NCI-H2107 treated with DMSO at 0.1 percent for 48 hours (cell line): ENCODE measurements around the gene ZSCAN21.

Experiments
- DNase-seq: peaks from one replicate; lab custom pipeline; 2025; ENCODE audit not compliant: unreplicated experiment; lab: John Stamatoyannopoulos, UW

ZSCAN21 gene

DNA sequence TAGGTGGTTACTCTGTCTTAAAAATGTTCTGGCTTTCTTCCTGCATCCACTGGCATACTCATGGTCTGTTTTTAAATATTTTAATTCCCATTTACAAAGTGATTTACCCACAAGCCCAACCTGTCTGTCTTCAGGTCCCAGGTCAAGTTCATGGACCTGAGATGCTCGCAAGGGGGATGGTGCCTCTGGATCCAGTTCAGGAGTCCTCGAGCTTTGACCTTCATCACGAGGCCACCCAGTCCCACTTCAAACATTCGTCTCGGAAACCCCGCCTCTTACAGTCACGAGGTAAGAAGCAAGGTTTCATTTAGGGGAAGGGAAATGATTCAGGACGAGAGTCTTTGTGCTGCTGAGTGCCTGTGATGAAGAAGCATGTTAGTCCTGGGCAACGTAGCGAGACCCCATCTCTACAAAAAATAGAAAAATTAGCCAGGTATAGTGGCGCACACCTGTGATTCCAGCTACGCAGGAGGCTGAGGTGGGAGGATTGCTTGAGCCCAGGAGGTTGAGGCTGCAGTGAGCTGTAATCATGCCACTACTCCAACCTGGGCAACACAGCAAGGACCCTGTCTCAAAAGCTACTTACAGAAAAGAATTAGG lies 25.5 kb upstream of the ZSCAN21 start:
- DNase-seq: no peak

DNA sequence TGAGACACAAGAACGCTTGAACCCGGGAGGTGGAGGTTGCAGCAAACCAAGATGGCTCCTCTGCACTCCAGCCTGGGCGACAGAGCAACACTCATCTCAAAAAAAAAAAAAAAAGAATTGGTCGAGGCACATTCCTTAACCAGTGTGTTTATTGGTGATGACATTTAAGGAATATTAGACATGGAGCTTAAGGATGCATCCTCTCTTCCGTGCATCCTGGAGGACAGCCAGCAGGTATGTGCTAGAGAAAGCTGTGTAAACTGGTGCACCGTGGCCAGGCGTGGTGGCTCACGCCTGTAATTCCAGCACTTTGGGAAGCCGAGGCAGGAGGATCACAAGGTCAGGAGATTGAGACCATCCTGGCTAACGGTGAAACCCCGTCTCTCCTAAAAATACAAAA lies 22.4 kb upstream of the ZSCAN21 start:
- no peak for DNase-seq

DNA sequence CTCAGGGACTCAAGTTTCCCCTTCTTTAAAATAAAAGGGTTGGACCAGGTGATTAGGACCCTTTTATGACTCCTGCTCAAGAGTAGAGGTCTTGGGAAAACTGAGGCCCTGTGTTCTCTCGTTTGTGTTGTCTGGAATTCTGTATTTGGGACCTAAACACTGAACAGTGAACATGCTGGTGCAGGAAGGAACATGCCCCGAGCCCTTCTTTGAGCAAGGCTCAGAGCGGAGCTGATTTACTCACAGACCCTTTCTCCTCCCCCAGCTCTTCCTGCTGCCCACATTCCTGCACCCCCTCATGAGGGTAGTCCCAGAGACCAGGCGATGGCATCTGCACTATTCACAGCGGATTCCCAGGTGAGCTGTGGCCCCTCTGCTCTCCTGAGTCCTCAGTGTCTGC lies 20.0 kb upstream of the ZSCAN21 start:
- no peak for DNase-seq

DNA sequence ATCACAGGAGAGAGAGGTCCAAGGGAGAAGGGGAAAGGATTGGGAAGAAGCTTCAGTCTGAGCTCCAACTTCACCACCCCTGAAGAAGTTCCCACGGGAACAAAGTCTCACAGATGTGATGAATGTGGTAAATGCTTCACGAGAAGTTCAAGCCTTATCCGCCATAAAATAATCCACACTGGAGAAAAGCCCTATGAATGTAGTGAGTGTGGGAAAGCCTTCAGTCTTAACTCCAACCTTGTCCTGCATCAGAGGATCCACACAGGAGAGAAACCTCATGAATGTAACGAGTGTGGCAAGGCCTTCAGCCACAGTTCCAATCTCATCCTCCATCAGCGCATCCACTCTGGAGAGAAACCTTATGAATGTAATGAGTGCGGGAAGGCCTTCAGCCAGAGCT lies 16.0 kb upstream of the ZSCAN21 start:
- DNase-seq: no peak

DNA sequence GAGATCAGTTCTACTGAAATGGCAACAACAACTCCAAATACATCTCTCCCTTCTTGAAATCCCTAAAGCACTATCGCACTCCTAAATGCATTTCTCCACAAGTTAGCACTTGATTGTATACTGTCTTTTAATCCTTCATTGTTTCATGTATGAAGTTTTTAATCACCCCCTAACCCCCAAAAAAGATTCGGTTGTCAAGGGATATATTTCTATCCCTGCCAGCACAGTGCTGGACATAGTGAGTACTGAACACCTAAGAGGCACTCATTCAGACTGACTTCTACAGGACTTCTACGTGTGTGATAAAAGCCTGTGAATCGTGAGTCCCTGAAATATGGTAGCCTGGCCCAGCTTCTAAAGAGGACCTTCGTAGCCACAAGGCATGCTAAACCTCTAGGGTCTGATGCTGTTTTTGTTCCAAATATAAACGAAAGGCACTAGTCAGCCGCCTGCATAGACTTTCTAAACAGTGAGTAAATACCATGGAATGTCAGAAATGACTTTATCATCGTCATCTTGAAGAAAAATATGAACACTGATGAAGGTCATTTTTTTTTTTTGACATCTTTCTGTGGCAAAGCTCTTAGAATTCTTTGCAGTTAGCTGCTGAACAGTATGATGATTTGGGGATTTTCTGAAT lies 14.6 kb upstream of the ZSCAN21 start:
- no peak for DNase-seq

DNA sequence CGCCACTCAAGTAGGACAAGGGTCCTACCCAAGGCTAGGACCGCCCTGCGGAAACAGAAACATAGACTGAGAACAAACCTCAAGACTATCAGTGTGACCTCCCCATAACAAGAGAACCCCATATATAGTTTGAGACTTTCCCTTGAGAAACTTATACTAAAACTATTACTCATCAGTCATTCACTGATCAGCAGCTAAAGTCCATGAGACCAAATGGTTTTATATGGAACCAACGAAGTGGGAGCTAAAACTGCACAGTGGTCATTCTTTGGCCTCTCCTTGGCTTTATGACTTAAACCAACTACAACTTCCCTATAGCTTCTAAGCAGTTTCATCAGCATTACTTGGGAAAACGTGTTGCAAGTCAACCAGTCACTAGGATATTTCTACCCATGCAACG lies 13.7 kb upstream of the ZSCAN21 start:
- DNase-seq: no peak

DNA sequence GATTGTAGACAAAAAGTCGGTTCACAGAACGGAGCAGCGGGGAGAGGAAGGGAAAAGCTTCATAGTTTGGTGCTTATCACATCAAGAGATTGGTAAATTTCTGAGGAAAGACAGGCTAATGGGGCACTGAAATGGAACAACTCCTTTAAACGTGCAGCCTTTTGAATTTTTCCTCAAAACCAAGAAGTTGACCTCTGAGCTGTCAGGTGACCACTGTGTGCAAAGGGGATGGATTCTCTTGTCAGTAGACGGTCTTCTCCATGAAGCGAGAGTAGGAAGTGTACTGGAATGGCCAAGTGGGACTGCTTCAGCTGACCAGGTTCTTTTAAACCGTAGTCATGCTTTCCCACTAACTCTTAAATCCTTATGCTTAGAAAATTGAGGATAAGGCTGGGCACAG lies 11.2 kb upstream of the ZSCAN21 start:
- no peak for DNase-seq

DNA sequence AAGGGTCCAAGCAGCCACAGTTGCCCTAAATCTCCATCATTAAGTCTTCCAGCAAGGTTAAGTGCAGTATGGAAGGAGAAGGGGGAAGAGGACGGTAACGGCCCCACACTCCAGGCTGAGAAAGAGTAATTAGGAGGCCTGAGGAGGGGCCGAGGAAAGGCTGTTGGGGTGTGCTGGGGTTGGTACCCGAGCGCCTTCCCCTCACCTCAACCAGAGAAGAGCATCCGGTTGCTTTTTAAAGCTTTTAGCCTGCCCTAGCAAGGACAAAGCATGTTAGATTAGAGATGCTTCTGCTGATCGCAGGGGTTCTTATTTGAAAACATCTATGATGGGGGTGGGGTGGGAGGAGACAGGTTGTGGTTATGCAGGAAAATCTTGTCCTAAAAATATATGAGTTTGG lies 9.0 kb upstream of the ZSCAN21 start:
- no peak for DNase-seq

DNA sequence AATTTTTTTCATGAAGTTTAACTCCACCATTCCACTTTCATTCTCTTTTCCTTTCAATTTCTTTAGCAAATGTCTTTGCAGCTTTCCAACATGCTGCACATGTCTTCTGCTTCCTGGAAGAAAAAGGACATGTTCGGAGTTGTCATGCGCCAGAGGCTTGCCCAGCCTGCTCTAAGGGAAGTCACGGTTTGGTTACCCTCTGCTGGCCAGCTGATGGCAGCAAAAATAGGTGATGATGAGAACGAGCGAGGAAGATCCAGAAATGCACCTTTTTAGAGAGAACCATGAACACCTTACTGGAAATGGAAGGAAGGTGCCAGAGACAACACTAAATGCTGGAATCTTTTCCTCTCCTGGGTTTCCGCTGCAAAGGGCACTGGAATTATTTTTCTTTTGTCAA lies 4.9 kb upstream of the ZSCAN21 start:
- no peak for DNase-seq

DNA sequence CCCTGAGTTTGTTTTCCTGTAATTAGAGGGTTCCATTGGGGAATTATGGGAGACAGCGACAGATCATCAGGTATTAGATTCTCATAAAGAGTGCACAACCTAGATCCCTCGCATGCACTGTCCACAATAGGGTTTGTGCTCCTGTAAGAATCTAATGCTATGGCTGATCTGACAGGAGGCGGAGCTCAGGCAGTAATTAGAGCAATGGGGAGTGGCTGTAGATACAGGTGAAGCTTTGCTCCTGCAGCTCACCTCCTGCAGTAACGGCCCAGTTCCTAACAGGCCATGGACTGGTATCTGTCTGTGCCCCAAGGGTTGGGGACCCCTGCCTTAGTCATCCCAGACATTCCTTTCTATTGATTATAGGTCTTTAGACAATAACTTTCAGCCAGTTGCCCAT lies 894 bp upstream of the ZSCAN21 start:
- no peak for DNase-seq

DNA sequence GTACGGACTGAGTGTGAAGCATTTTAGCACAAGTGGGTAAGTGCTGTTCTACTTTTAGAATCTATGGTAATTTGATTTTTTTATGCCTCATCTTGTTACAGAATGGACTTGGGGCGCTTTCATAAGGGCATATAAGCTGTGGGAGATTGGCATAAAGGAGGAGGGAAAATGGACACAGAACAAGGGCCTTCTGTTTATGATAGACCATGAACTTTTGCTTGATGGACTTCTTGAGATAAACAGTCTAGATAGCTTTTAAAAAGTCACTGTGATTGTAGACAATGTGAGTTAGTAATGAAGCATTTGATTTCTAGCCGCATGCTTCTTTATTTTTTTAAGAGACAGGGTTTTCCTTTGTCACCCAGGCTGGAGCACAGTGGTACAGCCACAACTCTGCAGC lies 2.0 kb downstream of the ZSCAN21 start:
- DNase-seq: no peak

DNA sequence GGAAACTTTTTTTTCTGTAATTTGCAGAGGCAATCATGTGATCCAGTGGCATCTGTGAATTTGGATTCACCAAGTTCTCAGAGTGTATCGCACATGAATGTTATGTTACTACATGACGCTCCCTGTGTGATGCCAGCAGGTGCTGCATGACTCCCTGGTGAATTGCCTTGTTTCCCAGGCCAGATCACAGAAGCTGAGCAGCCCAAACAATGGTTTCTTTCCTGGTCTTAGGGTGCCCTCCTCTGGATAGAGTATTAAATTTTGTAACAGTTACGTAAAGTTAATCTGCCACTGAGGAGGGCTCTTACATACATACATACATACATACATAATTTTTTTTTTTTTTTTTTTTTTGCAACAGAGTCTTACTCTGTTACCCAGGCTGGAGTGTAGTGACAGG lies 3.6 kb downstream of the ZSCAN21 start:
- peak; percentile 95 for DNase-seq

DNA sequence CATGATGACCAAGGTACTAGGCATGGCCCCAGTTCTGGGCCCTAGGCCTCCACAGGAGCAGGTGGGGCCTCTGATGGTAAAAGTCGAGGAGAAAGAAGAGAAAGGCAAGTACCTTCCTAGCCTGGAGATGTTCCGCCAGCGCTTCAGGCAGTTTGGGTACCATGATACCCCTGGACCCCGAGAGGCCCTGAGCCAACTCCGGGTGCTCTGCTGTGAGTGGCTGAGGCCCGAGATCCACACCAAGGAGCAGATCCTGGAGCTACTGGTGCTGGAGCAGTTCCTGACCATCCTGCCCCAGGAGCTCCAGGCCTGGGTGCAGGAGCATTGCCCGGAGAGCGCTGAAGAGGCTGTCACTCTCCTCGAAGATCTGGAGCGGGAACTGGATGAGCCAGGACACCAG lies 7.4 kb downstream of the ZSCAN21 start:
- no peak for DNase-seq

DNA sequence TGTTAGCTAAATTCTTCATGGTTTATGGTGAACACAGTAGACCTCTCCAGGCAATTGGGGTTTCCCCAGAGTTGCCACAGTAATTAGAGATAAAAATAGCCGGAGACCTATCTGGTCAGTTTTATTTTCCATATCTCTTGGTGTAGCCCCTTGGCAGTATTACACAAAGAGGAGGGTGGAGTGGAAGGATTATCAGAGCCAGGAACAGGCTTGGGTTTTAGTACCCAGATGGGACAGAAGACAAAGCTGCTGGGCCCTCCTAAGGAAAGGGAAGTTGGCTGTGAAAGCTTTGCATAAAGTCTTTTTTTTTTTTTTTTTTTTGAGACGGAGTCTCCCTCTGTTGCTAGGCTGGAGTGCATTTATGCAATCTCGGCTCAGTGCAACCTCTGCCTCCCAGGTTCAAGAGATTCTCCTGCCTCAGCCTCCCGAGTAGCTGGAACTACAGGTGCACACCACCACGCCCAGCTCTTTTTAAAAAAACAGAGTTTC lies 9.7 kb downstream of the ZSCAN21 start:
- DNase-seq: no peak

DNA sequence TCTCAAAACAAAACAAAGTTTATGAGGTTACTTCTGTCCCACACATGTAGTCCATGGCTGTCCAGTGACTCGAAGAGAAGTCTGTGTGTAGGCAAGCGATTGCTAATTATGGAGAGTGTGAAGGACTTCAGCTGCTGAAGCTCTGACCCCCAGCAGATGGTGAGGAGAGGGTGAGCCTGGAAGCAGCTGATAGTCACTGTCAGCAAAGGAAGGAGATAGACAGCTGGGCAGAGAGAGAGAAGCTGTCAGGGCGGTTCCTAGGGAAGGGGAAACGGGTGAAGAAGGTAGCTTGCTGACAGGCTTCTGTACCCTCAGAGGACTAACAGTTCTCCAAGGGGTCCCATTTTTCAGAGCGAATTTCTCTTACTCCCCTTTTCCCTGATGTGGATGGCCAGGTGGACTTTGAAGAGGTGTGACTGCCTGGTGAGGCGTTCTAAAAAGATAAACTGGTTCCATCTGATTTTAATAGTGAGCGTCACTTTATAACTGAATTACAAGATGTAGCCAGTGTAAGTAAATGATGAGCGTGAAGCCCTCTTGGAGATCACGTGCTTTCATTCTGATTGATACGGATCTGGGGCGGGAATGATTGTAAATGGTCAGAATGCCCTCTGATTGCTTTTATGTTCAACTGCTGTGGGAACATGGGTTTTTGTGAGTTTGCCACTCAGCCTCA lies 12.1 kb downstream of the ZSCAN21 start:
- no peak for DNase-seq

DNA sequence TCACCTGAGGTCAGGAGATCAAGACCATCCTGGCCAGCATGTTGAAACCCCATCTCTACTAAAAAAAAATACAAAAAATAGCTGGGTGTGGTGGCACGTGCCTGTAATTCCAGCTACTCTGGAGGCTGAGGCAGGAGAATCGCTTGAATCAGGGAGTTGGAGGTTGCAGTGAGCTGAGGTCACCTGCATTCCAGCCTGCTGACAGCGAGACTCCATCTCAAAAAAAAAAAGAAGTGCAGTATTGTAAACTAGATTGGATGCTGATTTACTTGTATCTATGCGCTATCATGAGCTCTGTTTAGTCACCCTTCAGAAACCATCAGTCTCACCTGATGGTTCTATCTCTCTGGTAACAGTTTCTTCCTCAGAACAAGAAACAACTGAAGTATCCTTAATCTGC lies 13.8 kb downstream of the ZSCAN21 start:
- no peak for DNase-seq

DNA sequence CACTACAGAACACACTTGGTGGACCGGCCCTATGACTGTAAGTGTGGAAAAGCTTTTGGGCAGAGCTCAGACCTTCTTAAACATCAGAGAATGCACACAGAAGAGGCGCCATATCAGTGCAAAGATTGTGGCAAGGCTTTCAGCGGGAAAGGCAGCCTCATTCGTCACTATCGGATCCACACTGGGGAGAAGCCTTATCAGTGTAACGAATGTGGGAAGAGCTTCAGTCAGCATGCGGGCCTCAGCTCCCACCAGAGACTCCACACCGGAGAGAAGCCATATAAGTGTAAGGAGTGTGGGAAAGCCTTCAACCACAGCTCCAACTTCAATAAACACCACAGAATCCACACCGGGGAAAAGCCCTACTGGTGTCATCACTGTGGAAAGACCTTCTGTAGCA lies 14.6 kb downstream of the ZSCAN21 start:
- DNase-seq: no peak

DNA sequence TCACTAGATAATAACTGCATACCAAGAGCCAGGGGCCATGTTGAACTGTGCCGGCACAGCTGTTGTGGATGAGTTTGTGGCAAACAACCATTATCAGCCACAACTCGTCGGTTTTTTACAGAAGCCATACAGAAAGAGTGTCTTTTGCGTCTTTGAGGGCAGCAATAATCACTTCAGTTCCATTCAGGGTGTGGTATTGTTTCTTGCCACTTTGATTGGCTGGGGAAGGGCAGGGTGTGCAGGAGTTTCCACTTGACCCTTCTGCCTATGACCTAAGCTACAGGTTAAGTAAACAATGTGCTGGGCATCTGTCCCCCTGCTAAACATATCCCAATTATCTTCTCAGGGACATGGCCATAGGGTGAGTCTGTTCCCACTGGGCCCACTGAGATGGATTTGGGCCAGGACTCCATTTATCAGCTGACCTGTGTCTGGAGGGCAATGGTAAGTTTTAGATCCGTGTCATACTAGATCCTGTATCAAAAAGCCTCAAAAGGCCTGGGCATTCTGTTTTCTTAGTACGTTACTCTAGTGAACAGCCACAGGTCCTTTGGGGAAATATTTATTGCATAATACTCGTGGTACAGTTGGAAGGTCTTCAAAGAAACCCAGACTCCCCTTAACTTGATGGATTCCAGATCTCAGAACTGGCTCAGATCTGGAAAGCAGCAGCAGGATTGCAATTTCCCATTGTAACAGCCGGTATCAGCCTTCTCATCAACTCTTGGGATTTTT lies 16.0 kb downstream of the ZSCAN21 start:
- DNase-seq: no peak

DNA sequence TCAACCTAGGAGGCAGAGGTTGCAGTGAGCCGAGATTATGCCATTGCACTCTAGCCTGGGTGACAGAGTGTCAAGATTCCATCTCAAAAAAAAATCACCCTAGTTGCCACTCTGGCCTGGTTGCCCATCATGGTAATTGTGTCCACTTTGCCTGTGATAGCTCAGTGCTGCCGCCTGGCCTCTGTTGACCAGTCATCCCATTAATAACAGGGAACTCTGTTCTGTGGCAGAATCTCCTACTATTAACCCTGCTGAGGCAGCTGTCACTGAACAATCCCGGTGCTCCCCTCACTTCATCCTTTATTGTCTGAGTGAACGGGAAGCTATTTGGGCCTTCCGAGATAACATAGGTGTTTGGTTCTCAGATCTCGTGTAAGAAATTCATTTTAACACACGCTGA lies 17.4 kb downstream of the ZSCAN21 start:
- DNase-seq: no peak

DNA sequence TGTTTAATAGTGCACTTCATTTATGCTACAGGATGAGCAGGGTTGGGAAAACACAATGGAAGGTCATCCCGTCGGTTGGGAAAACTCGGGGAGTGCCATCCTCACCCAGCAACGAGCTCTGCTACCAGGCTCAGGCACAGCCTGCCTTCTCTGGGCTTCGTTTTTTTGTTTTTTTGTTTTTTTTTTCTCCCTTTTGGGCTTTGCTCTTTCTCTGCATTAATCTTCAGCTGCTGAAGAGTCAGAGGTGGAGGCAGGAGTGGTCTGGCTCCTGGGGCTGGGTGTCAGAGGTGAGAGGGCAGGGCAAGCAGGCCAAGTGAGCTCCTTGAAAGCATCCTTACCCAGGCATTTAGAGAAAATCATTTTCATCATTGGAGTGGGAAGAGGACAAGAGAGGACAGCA lies 20.4 kb downstream of the ZSCAN21 start:
- no peak for DNase-seq

DNA sequence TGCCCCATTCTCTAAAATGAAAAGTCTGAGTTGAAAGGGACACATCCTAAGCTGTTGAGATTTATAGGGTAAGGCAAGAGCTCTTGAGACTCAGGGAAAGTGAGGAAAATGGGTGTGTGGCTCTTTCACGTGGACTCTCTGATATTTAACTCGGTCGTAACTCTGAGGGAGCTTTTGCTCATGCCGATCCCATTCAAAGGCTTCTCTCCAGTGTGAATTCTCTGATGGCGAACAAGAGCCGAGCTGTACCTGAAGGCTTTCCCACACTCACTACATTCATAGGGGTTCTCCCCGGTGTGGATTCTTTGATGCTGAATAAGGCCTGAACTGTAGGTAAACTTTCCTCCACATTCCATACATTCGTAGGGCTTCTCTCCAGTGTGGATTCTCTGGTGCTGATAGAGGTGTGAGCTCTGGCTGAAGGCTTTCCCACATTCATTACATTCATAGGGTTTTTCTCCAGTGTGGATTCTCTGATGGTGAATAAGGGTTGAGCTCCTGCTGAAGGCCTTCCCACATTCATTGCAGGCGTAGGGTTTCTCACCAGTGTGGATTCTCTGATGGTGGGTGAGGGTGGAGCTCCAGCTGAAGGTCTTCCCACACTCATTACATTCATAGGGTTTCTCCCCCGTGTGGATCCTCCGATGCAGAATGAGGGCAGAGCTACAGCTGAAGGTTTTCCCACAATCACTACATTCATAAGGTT lies 21.6 kb downstream of the ZSCAN21 start:
- DNase-seq: no peak
